ENCODE results near the gene ZNF711.
"Not testable (repeated sequence)": the region's sequence is repeated elsewhere in the genome, so short reads cannot be mapped to it uniquely, and the experiment has no call there.

DNA sequence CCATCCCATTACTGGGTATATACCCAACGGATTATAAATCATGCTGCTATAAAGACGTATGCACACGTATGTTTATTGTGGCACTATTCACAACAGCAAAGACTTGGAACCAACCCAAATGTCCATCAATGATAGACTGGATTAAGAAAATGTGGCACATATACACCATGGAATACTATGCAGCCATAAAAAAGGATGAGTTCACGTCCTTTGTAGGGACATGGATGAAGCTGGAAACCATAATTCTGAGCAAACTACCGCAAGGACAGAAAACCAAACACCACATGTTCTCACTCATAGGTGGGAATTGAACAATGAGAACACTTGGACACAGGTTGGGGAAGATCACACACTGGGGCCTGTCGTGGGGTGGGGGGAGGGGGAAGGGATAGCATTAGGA is 41.5 kb downstream of the ZNF711 start:
- not testable (repeated sequence) for TF ChIP-seq EZH2 (IDR thresholded peaks at IDR 0.05); POLR2AphosphoS5 (IDR thresholded peaks at IDR 0.05; ENCODE audit: borderline replicate concordance, low read depth, low read length)
